ELF-1 (cell line): ENCODE measurements around the gene SLC7A9.
A peak's percentile ranks its signal among the peaks of the same experiment; 100 is the strongest.

Source experiments
- DNase-seq: peaks from one replicate; pipeline ENCODE4 v3.0.0-alpha.2; 2016; ENCODE audit warnings: low read depth, low spot score

Gene SLC7A9

GRCh38 chr19:32828643-32829344 is 40.8 kb downstream of the SLC7A9 start:
- DNase-seq: no peak

DNA sequence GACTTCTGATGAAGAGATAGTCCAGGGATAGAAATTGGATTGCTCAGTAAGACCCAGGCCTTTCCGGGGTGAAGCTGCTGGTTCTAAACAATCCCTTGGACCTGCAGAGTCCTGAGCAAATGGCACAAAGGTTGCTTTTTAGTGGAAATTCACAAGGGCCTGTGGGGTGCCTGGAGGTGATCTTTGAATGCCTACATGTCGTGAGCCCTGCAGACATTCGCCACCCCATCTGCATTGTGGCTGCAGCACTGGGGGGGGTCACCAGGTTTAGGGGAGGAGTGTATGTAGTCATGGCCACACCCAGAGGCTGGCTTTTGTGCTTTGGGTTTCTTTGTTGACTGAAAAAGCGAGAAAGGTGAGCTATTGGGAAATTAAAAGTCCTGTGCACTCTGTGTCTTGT is 41.4 kb downstream of the SLC7A9 start:
- peak; percentile 23 for DNase-seq

DNA sequence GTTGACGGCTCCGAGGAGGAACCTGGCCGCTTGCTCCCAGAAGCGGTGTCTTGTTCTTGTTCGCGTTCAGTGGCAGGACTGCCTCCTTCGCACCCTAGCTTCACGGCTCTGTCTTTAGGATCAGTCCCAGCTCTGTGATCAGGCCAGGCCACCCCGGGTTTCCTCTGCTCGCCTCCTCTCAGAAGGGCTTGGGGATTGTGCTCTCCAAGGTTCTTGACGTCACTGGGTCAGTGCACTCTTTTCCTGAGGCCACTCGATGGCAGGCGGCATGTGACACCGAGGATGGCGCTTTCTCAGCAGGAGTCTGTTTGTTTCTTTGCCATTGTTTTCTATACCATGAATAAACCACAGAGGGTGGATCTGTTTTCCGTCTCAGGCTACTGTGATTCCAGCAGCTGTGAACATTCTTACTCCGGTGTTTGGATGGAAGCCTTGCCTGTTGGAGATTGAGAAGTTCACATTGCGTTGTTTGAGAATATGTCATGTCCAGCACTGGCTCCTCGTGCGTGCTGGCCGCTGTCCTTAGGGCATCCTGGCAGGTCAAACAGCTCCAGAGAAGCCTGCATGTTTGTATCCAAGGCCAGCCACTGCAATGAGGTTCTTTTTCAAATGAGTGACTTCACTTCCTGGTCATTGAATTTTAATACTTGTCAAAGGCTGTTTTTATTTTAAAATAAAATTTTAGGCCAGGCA is 44.5 kb downstream of the SLC7A9 start:
- DNase-seq: peak; percentile 84

DNA sequence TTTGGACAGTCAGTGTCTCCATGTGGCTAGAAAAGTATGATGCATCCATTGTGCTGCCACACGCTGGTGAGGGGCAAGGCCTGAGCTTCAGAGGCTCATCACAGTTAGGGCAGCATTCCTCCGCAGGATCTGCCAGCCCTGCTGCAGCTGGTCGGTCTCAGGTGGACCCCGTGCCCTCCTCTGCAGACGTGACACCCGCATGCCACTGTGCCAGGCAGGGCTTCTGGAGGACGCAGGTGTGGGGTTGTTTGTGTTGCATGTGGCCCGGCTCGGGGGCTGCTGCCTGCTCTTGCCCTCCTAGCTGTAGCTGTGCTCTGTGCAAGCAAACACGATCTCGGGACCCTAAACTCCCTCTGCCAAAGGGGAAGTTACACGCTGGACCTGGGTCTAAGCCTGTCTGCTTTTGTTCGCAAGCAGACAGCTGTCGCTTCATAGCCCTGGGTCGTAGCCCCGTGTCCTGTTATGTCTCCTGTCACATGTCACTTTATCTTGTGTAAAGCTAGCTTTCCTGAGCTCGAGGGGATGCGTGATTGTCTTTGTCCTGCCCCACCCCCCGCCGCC is 45.3 kb downstream of the SLC7A9 start:
- DNase-seq: peak; percentile 74

DNA sequence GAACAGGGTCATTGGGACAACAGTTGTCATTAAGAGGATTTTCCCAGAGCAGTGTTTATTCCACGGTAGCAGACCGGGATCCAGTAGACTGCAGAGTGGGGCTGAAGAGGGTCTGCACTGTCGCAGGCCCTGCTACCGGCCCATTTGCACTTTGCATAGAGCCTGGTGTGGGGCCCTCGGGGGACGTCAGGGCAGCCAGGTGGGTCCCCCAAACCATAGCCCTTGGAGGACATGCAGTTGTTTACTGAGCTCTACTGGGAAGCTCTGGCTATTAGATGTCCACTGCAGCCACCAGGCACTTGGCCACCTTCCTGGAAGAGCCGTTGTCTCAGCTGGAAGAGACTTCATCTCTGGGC is 45.8 kb downstream of the SLC7A9 start:
- DNase-seq: no peak

- no peak for DNase-seq
Measured at GRCh38 chr19:32822916-32823746, 46.4 kb downstream of the SLC7A9 start.

DNA sequence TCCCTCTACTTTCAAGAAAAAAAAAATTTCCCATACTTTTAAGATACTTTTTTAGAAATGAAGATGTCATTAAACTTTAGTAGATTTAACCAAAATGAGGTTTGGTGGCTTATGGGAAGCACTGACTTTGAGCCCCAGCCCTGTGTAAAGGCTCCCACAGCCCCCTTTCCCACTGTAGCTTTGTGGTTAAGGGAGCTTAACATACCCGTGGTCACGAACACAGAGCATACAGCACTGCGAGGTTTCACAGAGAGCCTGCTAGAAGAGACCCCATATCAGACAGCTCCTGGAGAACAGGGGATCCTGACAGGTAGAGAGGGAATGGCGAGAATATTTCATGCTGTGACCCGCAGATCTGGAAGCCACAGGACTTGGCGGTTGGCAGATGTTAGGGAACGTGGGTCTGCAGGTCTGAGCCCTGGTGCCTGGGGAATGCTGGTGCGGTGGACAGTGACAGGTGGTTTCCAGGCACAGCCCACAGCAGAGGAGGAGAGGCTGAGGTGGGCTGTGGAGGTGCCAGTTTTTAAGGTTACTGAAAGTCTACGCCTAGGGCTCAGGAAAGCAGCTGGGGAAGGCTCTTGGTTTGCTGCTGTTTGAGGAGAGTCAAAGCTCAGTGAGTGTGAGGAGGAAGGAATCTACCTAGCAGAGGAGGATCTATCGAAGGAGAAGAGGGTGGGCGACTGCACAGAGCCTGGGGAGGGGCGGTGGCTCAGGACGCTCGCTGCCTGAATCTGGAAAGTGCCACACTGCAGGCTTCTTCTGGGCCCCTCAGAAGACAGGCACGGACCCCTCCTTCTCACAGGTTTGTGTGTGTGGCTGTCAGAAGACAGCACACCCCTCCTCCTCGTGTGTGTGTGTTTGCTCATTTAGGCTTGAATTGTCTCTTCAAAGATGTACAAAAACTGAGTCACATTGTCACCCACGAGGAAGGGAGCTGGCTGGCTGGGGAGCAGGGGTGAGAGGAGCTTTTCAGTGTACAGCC is 49.9 kb downstream of the SLC7A9 start:
- DNase-seq: no peak

DNA sequence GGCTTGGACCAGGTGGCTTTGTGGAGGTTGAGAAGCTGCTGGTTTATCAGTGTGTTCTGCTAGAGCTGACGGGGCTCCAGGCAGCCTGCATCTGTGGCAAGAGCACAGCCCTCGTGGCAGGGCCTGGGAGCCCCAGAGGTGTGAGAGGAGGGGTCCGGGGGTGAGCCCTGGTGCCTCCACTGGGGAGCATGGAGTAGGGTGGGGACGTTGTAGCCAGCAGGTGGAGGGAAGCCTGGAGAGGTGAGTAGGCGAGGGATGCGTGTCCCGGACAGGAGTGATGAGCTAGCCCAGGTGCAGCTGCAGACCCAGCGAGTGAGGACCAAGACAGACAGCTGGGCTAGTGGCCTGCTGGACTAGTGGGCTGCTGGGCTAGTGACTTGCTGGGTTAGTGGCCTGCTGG is 51.0 kb downstream of the SLC7A9 start:
- no peak for DNase-seq

DNA sequence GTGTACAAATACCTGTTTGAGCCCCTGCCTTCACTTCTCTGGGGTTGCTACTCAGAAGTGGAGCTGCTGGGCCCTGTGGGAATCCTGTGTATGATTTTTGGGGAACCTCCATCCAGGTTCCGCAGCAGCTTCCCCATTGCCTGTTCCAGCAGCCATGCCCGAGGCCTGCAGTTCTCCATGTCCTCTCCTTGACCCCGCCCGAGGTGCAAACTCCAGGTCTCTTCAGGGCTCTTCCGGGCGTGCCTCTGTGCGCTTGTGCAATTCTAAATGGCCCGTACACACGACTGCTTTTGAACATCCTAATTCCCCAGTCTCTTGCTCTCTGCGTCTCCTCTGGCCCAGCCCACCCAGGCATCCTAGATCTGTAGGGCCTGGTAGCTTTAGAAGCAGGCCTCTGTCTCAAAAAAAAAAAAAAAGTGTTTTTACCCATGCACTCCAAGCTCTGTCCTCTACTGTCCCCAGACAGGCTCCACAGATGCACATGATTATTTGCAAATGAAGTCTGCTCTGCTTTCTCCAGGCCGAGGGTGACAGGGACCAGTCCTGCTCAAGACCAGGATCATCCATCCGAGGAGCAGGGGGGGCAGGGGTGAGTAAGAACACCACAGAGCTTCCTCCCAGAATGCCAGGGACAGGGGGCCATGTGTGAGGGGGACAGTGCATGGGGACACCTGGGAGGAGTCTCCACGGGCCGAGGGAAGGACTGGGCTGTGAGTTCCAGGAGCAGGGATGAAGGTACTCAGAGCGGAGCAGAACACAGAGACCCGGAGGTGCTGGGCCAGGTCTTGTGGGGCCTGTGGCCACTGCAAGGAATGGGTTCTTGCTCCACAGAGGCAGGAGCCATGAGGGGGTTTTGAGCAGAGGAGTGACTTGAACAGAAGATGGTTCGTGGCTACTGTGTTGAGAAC is 51.7 kb downstream of the SLC7A9 start:
- DNase-seq: no peak

DNA sequence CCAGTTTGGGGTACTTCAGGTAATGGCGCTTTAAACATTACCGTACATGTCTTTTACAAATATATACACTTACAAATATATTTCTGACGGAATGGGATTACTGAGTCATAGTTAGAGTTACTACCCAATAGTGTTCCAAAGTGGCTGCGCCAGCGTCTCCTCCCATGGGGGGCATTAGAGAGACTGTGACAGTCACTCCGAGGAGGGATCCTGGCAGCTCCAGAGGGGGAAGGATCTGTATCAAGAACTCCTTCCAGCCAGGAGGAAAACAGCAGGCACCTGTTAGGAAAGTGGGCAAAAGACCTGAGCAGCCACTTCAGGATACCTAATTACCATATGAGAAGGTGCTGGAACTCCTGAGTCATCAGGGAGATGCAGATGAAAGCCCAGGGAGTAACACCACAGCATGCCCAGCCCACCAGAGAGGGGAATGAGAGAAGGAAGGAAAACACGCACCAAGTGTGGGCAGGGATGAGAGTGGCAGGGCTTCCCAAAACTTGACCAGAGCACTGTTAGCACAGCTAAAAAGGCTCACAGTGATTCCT is 52.9 kb downstream of the SLC7A9 start:
- peak; percentile 25 for DNase-seq

- DNase-seq: no peak
Measured at GRCh38 chr19:32814624-32815023, 54.9 kb downstream of the SLC7A9 start.

DNA sequence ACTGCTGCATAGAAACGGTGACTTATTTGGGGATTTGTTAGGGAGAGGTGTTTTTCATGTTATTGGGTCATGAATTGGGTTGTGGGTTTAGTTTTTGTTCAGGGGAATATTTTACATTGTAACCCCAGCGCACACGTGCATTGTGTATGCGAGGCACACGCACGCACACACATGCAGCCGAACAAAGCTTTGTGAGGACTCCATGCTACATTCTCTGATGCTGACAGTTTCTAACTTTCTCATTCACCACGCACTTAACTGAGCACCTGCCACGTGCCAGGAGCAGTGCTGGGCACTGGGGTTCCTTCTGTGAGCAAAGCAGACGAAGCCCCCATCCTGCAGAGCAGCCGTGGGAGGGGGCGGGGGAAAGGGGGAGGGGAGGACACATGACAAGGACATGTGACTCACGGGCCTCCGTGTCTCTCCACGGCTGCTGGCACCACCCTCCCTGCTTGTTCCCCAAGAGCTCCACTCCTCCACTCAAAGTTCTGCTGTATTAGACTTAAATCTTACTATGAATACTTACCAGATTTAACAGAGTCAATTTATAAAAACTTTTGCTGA is 55.6 kb downstream of the SLC7A9 start:
- no peak for DNase-seq

GRCh38 chr19:32812571-32812970 is 57.0 kb downstream of the SLC7A9 start:
- DNase-seq: no peak

DNA sequence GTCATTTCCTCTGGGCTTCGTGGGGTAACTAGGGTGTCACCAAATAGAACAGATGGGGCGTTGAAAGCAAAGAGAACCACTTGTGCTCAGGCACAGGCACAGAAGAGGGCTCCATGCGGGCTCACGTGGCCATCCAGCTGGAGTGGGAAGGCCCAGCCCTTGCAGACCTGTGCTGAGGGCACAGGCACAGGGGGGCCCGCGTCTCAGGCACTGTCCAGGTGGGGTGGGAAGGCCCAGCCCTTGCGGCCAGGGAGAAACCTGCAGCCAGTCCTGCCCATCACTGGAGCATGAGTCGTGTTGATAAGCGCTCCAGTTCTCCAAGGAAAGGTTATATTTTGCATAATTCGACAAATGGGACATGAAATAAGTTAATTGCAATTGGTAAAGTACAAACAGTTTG is 57.5 kb downstream of the SLC7A9 start:
- DNase-seq: no peak

DNA sequence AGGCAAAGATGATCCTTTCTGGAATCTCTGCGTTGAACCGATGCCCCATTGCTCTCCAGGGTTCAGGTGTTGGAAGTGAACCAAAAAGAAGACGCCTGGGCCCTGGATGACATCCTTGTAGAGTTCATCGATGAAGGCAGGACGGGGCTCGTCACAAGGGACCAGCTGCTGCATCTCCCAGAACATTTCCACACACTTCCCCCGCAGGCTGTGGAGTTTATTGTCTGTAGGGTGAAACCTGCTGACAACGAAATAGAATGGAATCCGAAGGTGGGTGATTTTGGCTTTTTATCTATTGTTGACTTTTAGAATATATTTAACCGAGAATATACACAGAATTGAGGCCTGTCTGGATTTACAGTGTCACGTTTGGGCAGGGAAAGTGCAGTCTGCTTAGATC is 58.4 kb downstream of the SLC7A9 start:
- DNase-seq: no peak

DNA sequence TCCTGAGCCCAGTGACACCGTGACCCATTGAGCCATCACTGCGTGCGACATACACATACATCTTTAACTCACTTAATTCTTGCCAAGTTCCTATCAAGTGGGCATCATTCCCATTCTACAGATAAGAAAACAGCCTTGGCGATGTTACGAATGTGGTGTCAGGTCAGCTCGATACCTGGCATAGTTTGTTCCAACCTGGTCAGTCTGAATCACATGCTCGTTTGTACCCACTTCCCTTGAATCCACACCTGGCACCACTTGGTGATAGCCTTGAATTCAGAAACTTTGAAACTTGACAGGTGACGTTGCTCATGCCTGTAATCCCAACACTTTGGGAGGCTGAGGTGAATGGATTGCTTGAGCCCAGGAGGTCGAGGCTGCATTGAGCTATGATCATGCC is 59.1 kb downstream of the SLC7A9 start:
- DNase-seq: no peak

DNA sequence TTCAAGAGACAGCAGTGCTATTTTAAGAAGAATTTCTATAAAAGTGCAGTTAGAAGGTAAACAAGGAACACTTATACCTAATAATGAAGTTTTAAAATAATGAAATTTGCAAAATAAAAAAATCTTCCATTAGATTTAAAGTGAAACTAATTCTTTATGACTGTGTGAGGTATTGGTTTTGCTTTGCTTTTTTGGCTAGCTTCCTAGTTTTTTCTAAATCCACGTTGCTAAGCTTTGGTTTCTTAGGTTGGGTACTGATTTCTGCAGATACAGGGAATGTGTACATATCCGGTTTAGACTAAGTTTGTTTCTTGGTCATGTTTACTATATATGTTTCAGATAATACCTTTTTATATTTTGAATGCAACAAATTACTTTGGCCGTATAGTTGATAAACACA is 59.8 kb downstream of the SLC7A9 start:
- no peak for DNase-seq

- no peak for DNase-seq
Measured at GRCh38 chr19:32809254-32809653, 60.3 kb downstream of the SLC7A9 start.

DNA sequence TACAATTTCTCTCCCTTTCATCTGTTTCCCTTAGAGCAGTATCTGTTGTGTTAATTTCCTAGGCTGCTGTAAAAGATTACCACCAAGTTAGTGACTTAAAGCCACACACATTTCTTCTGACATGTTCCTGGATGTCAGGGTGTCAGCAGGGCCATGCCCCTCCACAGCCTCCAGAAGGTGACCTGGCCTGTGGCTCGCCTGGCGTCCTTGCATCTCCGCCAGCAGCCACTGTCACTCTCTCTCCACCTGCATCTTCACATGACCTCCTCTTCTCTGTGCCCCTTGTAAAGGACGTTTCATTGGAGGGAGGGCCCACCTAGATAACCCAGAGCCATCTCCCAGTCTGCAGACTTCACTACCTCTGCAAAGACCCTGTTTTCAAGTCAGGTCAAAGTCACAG is 61.3 kb downstream of the SLC7A9 start:
- DNase-seq: no peak
